ENCODE data around the gene PGLYRP2. TPM values are rescaled to one million over a fixed set of nuclear protein-coding genes. Genes with fewer than 3 reads are reported as not detected.

The PGLYRP2 gene
- total and polyA plus RNA-seq, 2 donors (not counting 3 experiments of a cell fraction or from before 2014, with no cell fraction given) = 0.03 to 0.18 TPM

DNA sequence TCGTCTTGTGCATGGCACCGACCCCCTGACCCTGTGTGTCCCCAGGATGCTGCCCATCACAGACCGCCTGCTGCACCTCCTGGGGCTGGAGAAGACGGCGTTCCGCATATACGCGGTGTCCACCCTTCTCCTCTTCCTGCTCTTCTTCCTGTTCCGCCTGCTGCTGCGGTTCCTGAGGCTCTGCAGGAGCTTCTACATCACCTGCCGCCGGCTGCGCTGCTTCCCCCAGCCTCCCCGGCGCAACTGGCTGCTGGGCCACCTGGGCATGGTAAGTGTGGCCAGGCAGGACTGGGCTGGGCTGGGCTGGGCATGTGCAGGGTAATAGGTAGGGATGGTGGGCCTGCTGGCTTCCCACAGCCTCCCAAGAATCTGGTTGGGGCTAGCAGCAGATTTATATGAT, 46.0 kb upstream of the PGLYRP2 start:
- Histone ChIP-seq H3K4me1 (ENCODE audit: control insufficient read depth, extremely low read depth, insufficient read depth, low read length) (no peaks in the 10 kb centered on the region), H3K9me3 (replicated peaks; ENCODE audit: control insufficient read depth, insufficient read depth, low read length) (no peaks in the 10 kb centered on the region), H3K36me3 (ENCODE audit: control insufficient read depth in 2 of 2, extremely low read depth in 1 of 2, insufficient read depth in 2 of 2, low read length in 2 of 2) (no peaks in the 10 kb centered on the region), H3K79me2 (ENCODE audit: control insufficient read depth, insufficient read depth, low read length) (no peaks in the 10 kb centered on the region), H3K4me3 (replicated peaks in 1 of 3; ENCODE audit: insufficient read depth in 1 of 3, low read depth in 1 of 3, low read length in 3 of 3) (no peak overlapping the region), H3K4me2 (ENCODE audit: insufficient read depth, low read length) (no peak overlapping the region), H3K27ac (ENCODE audit: insufficient read depth, low read depth, low read length) (no peak overlapping the region), H3K27me3 (ENCODE audit: control insufficient read depth in 2 of 2, insufficient read depth in 2 of 2, low read length in 2 of 2) (no peaks in the 10 kb centered on the region), H3K9me1 (replicated peaks; ENCODE audit: control insufficient read depth, extremely low read depth, insufficient read depth, low read length) (no peaks in the 10 kb centered on the region), H3K9ac (replicated peaks; ENCODE audit: extremely low read depth, insufficient read depth, low read length) (no peak overlapping the region), H4K20me1 (replicated peaks; ENCODE audit: control insufficient read depth, extremely low read depth, insufficient read depth, low read length) (no peaks in the 10 kb centered on the region), H2AFZ (ENCODE audit: low read depth, low read length) (no peak overlapping the region)
- no peak for FAIRE-seq
- no TSS peak for BruUV-seq (replicated peaks)
- ChIA-PET CTCF (interaction anchor here (1.5 kb wide), 1 partner anchor 30 kb away, joined by 4 read pairs; no protein-coding TSS in a partner anchor), POLR2A (no interaction called here)
- dilution Hi-C loops (cut with MboI; ENCODE audit: extremely low pct_ligation_motif_present, low sequenced_read_pairs) = no loop called here
- intact Hi-C loops (cut with micrococcal nuclease) = no loop called here
- DNase-seq (ENCODE audit: low read depth, low spot score) = no peak
- TF ChIP-seq FOS (IDR thresholded peaks at IDR 0.05; ENCODE audit: borderline replicate concordance, insufficient read depth, low read length) (no peak), EZH2 (IDR thresholded peaks at IDR 0.05; ENCODE audit: borderline replicate concordance, low read depth, low read length, severe bottlenecking) (no peak), POLR2A (IDR thresholded peaks at IDR 0.05; ENCODE audit: low read depth, low read length) (no peak), POLR2AphosphoS5 (IDR thresholded peaks at IDR 0.05; ENCODE audit: insufficient read depth, low read depth, low read length) (no peak), MYC (IDR thresholded peaks at IDR 0.05; ENCODE audit: low read depth, low read length) (no peak)
- TF ChIP-seq, protein P1, sequence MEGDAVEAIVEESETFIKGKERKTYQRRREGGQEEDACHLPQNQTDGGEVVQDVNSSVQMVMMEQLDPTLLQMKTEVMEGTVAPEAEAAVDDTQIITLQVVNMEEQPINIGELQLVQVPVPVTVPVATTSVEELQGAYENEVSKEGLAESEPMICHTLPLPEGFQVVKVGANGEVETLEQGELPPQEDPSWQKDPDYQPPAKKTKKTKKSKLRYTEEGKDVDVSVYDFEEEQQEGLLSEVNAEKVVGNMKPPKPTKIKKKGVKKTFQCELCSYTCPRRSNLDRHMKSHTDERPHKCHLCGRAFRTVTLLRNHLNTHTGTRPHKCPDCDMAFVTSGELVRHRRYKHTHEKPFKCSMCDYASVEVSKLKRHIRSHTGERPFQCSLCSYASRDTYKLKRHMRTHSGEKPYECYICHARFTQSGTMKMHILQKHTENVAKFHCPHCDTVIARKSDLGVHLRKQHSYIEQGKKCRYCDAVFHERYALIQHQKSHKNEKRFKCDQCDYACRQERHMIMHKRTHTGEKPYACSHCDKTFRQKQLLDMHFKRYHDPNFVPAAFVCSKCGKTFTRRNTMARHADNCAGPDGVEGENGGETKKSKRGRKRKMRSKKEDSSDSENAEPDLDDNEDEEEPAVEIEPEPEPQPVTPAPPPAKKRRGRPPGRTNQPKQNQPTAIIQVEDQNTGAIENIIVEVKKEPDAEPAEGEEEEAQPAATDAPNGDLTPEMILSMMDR (IDR thresholded peaks at IDR 0.05; ENCODE audit: extremely low read depth in 1 of 2, insufficient read depth in 1 of 2, low read depth in 1 of 2, low read length in 2 of 2) = no peak

DNA sequence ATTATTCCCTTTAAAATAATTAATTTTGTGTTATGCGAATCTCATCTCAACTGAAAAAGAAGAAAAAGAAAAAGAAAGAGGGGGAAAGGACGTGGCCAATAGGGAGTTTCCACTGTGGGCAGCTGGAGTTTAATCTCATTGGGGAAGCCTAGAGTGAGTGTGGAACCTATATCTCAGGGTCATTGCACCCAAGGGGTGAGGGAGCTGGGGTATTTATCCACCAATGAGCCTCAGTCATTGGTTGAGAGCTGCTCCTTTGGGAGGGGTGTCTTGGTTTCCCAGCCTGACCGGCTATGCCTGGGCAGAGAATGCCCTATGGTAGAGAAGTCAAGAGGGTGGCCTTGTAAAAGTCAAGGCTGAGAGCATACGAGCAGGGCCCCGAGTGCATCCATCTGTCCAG, 45.5 kb upstream of the PGLYRP2 start:
- Histone ChIP-seq H3K4me1 (ENCODE audit: control insufficient read depth, extremely low read depth, insufficient read depth, low read length) (no peaks in the 10 kb centered on the region), H3K9me3 (replicated peaks; ENCODE audit: control insufficient read depth, insufficient read depth, low read length) (no peaks in the 10 kb centered on the region), H4K20me1 (replicated peaks; ENCODE audit: control insufficient read depth, extremely low read depth, insufficient read depth, low read length) (no peaks in the 10 kb centered on the region), H3K36me3 (ENCODE audit: control insufficient read depth in 2 of 2, extremely low read depth in 1 of 2, insufficient read depth in 2 of 2, low read length in 2 of 2) (no peaks in the 10 kb centered on the region), H3K9me1 (replicated peaks; ENCODE audit: control insufficient read depth, extremely low read depth, insufficient read depth, low read length) (no peaks in the 10 kb centered on the region), H3K4me3 (replicated peaks in 1 of 3; ENCODE audit: insufficient read depth in 1 of 3, low read depth in 1 of 3, low read length in 3 of 3) (no peak overlapping the region), H3K4me2 (ENCODE audit: insufficient read depth, low read length) (no peak overlapping the region), H3K9ac (replicated peaks; ENCODE audit: extremely low read depth, insufficient read depth, low read length) (no peak overlapping the region), H3K27ac (ENCODE audit: insufficient read depth, low read depth, low read length) (no peak overlapping the region), H3K79me2 (ENCODE audit: control insufficient read depth, insufficient read depth, low read length) (no peaks in the 10 kb centered on the region), H3K27me3 (ENCODE audit: control insufficient read depth in 2 of 2, insufficient read depth in 2 of 2, low read length in 2 of 2) (no peaks in the 10 kb centered on the region), H2AFZ (ENCODE audit: low read depth, low read length) (no peak overlapping the region)
- ChIA-PET POLR2A (no interaction called here), CTCF (interaction anchor here (1.0 to 1.5 kb wide), 2 partner anchors 19 to 31 kb away, joined by 3 to 4 read pairs; no protein-coding TSS in a partner anchor)
- intact Hi-C loops (cut with micrococcal nuclease) (no loop called here), dilution Hi-C loops (cut with MboI; ENCODE audit: extremely low pct_ligation_motif_present, low sequenced_read_pairs) (no loop called here)
- DNase-seq (ENCODE audit: low read depth, low spot score) (no peak), FAIRE-seq (no peak)
- BruUV-seq (replicated peaks) = no TSS peak
- TF ChIP-seq POLR2AphosphoS5 (IDR thresholded peaks at IDR 0.05; ENCODE audit: insufficient read depth, low read depth, low read length) (no peak), POLR2A (IDR thresholded peaks at IDR 0.05; ENCODE audit: low read depth, low read length) (no peak), EZH2 (IDR thresholded peaks at IDR 0.05; ENCODE audit: borderline replicate concordance, low read depth, low read length, severe bottlenecking) (no peak), GATA2 (IDR thresholded peaks at IDR 0.05; ENCODE audit: insufficient read depth, insufficient read length, low read depth, low read length) (no peak), MYC (IDR thresholded peaks at IDR 0.05; ENCODE audit: low read depth, low read length) (no peak), JUN (IDR thresholded peaks at IDR 0.05; ENCODE audit: borderline replicate concordance, insufficient read depth, insufficient read length, low read depth) (no peak), FOS (IDR thresholded peaks at IDR 0.05; ENCODE audit: borderline replicate concordance, insufficient read depth, low read length) (no peak)
- TF ChIP-seq, protein P2, sequence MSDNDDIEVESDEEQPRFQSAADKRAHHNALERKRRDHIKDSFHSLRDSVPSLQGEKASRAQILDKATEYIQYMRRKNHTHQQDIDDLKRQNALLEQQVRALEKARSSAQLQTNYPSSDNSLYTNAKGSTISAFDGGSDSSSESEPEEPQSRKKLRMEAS (IDR thresholded peaks at IDR 0.05; ENCODE audit: insufficient read depth, insufficient read length) = no peak
- TF ChIP-seq, protein P1 (IDR thresholded peaks at IDR 0.05; ENCODE audit: extremely low read depth in 1 of 2, insufficient read depth in 1 of 2, low read depth in 1 of 2, low read length in 2 of 2) = no peak
